HCT116 (cell line): Measurements from ENCODE around the gene PRR36. TPM values are rescaled to one million over a fixed set of nuclear protein-coding genes. Genes with fewer than 3 reads are reported as not detected.

Experiments
- ATAC-seq: fragments of 200-7000 bp; cut with Tn5 transposase; 2 replicates; pipeline ENCODE4 v1.9.1; 2020; ENCODE audit warnings: mild to moderate bottlenecking, moderate library complexity
- BruUV-seq: library from RNA; stranded (reverse); fragments of 400-500 nt; replicated peaks from 2 replicates; lab custom pipeline; 2021; lab: Mats Ljungman, UMichigan
- CTCF ChIA-PET: fragments of 300-600 bp; sonication (Branson Sonifier 250); formaldehyde crosslinking; loops from one replicate; lab custom pipeline; 2021; ENCODE audit warnings: antibody characterized with exemption; lab: Charles Lee
- POLR2A ChIA-PET: fragments of 300-600, 350-600 bp; sonication (Branson Sonifier 250); formaldehyde crosslinking; loops from one replicate; lab custom pipeline; 2021; ENCODE audit warnings: antibody characterized with exemption; lab: Charles Lee
- RAD21 ChIA-PET, 2 experiments: fragments of 300-600 bp; sonication (Branson Sonifier 250); formaldehyde crosslinking; loops; one replicate each; lab custom pipeline; 2023; ENCODE audit warnings: low total read pairs in 2 of 2; ENCODE audit not compliant: uncharacterized antibody in 2 of 2, unreplicated experiment in 2 of 2, low non-redundant PET in 1 of 2; lab: Charles Lee
- DNase-seq: peaks from one replicate; pipeline ENCODE4 v3.0.0-alpha.2; 2010; ENCODE audit warnings: low read depth, low spot score
- H2AFZ ChIP-seq: fragments of 200-600 bp; shearing (Covaris generic), sonication (generic); 2 replicates; pipeline ENCODE4 v1.6.1; 2017; ENCODE audit warnings: low read depth, mixed run types, mixed read lengths, antibody characterized with exemption, low read length; ENCODE audit not compliant: poor library complexity, severe bottlenecking
- H3K27ac ChIP-seq: 2 replicates; pipeline ENCODE4 v1.5.1; 2012; ENCODE audit warnings: low read depth, low read length
- H3K27me3 ChIP-seq: fragments of 200-600 bp; sonication (generic); 2 replicates; pipeline ENCODE4 v1.6.1; 2016; ENCODE audit warnings: mixed run types, low read length, mixed read lengths; ENCODE audit not compliant: insufficient read depth
- H3K36me3 ChIP-seq, 2 experiments: fragments of 200-500 bp in 1 of 2; fragments of 200-600 bp in 1 of 2; sonication (Bioruptor generic) in 1 of 2; sonication (generic) in 1 of 2; 2 replicates each; pipeline versions ENCODE4 v1.5.1 to v1.6.1; 2014 to 2016; ENCODE audit warnings: low read length in 2 of 2, inconsistent platforms in 1 of 2, mixed read lengths in 1 of 2, mixed run types in 1 of 2; ENCODE audit not compliant: insufficient read depth in 2 of 2, control insufficient read depth in 1 of 2
- H3K4me1 ChIP-seq, 2 experiments: fragments of 200-600 bp in 1 of 2; sonication (generic) in 1 of 2; 2 replicates each; pipeline versions ENCODE4 v1.5.1 to v1.6.1; 2012 to 2017; ENCODE audit warnings: low read length in 2 of 2, inconsistent platforms in 1 of 2, mild to moderate bottlenecking in 1 of 2, mixed read lengths in 1 of 2, mixed run types in 1 of 2, moderate library complexity in 1 of 2; ENCODE audit not compliant: insufficient read depth in 2 of 2, control insufficient read depth in 1 of 2
- H3K4me2 ChIP-seq: fragments of 200-600 bp; sonication (generic); 2 replicates; pipeline ENCODE4 v1.6.1; 2017; ENCODE audit warnings: mixed run types, low read length, mixed read lengths
- H3K4me3 ChIP-seq, 2 experiments: fragments of 200-600 bp in 1 of 2; sonication (generic) in 1 of 2; replicated peaks in 1 of 2; 2 replicates each; pipeline ENCODE4 v1.5.1; 2011 to 2016; ENCODE audit warnings: low read length in 2 of 2, control low read depth in 1 of 2, low read depth in 1 of 2, mild to moderate bottlenecking in 1 of 2, mixed read lengths in 1 of 2, mixed run types in 1 of 2
- H3K79me2 ChIP-seq: fragments of 200-600 bp; sonication (generic); 2 replicates; pipeline ENCODE4 v1.6.1; 2017; ENCODE audit warnings: mild to moderate bottlenecking, mixed run types, low read length, moderate library complexity, mixed read lengths; ENCODE audit not compliant: insufficient read depth
- H3K9ac ChIP-seq: fragments of 200-600 bp; sonication (generic); 2 replicates; pipeline ENCODE4 v1.6.1; 2016; ENCODE audit warnings: low read length, mixed read lengths
- H3K9me2 ChIP-seq: fragments of 200-600 bp; sonication (generic), shearing (Covaris generic); 2 replicates; pipeline ENCODE4 v1.6.1; 2017; ENCODE audit warnings: mixed run types, mild to moderate bottlenecking, moderate library complexity; ENCODE audit not compliant: insufficient read depth
- H3K9me3 ChIP-seq, 2 experiments: fragments of 200-500 bp in 1 of 2; fragments of 200-600 bp in 1 of 2; sonication (Bioruptor generic) in 1 of 2; sonication (generic) in 1 of 2; 2 replicates each; pipeline ENCODE4 v1.6.1; 2014 to 2017; ENCODE audit warnings: low read length in 2 of 2, mixed read lengths in 2 of 2, inconsistent platforms in 1 of 2, low read depth in 1 of 2, mild to moderate bottlenecking in 1 of 2, mixed run types in 1 of 2, moderate library complexity in 1 of 2; ENCODE audit not compliant: control insufficient read depth in 1 of 2, insufficient read depth in 1 of 2
- H4K20me1 ChIP-seq: fragments of 200-600 bp; sonication (generic), shearing (Covaris generic); 2 replicates; pipeline ENCODE4 v1.6.1; 2017; ENCODE audit warnings: mixed run types, mild to moderate bottlenecking, moderate library complexity; ENCODE audit not compliant: insufficient read depth
- CBX3 ChIP-seq: IDR thresholded peaks from 2 replicates; pipeline ENCODE4 v1.6.1; 2012; ENCODE audit warnings: low read depth
- EGR1 ChIP-seq: IDR thresholded peaks from 2 replicates; pipeline ENCODE4 v1.6.1; 2012; ENCODE audit warnings: low read depth
- EZH2phosphoT487 ChIP-seq: fragments of 200-600 bp; IDR thresholded peaks from 2 replicates; pipeline ENCODE4 v1.6.1; 2018; ENCODE audit warnings: antibody characterized with exemption, borderline replicate concordance
- MAX ChIP-seq: IDR thresholded peaks from 2 replicates; pipeline ENCODE4 v1.6.1; 2012
- POLR2AphosphoS5 ChIP-seq: IDR thresholded peaks from 2 replicates; pipeline ENCODE4 v1.6.1; 2011; ENCODE audit warnings: mild to moderate bottlenecking, low read depth, low read length, moderate library complexity
- RAD21 ChIP-seq: IDR thresholded peaks from 2 replicates; pipeline ENCODE4 v1.6.1; 2012; ENCODE audit warnings: low read depth, mild to moderate bottlenecking
- REST ChIP-seq: IDR thresholded peaks from 2 replicates; pipeline ENCODE4 v1.6.1; 2012; ENCODE audit warnings: low read depth
- SRF ChIP-seq: IDR thresholded peaks from 2 replicates; pipeline ENCODE4 v1.6.1; 2012; ENCODE audit warnings: low read depth
- ZBTB33 ChIP-seq: IDR thresholded peaks from 2 replicates; pipeline ENCODE4 v1.6.1; 2011; ENCODE audit warnings: mild to moderate bottlenecking, low read length, moderate library complexity; ENCODE audit not compliant: insufficient replicate concordance; ENCODE audit errors: extremely low read depth
- ZFX ChIP-seq: fragments of 450-650 bp; IDR thresholded peaks from 2 replicates; pipeline ENCODE4 v1.6.1; 2017
- intact Hi-C: fragments of 100-400 bp; cut with micrococcal nuclease; formaldehyde crosslinking; loops from 2 replicates; pipeline ENCODE4 v1.10.0; 2022
- total RNA-seq: library from RNA; stranded (reverse); gene quantifications from one replicate; pipeline ENCODE4 v1.2.1, GENCODE V29; 2021; ENCODE audit not compliant: unreplicated experiment

PRR36 gene
- total RNA-seq, 1 experiment from 2014 or later, result 7.5 TPM

- no TSS peak for BruUV-seq
- H3K27me3 ChIP-seq, result no peaks in the 10 kb centered on the region
- CTCF ChIA-PET, result no interaction called here
- no peak for ATAC-seq
- no peak overlapping the region for H3K27ac ChIP-seq
- TF ChIP-seq RAD21, result no peak
- TF ChIP-seq ZBTB33, result no peak
- TF ChIP-seq MAX, result no peak
- no peak for TF ChIP-seq SRF
- no peak for TF ChIP-seq EZH2phosphoT487
- no peak for TF ChIP-seq EGR1
- no peak for TF ChIP-seq REST
- no peak for TF ChIP-seq POLR2AphosphoS5
- TF ChIP-seq CBX3, result no peak
- no peak for TF ChIP-seq ZFX
- TF ChIP-seq, all 23 proteins: peak for 0
- Histone ChIP-seq H3K4me1 (peaks cover 0 to 6% of the 10 kb centered on the region in 2 experiments; a peak in 2 of 4 replicates), H4K20me1 (no peaks in the 10 kb centered on the region), H3K9ac (no peak overlapping the region), H3K36me3 (no peaks in the 10 kb centered on the region), H3K9me3 (no peaks in the 10 kb centered on the region; a peak in 1 of 4 replicates), H3K9me2 (no peaks in the 10 kb centered on the region), H2AFZ (no peak overlapping the region), H3K4me3 (no peak overlapping the region), H3K4me2 (no peak overlapping the region), H3K79me2 (no peaks in the 10 kb centered on the region)
- ChIA-PET POLR2A (no interaction called here), RAD21 (no interaction called here)
- intact Hi-C loops, result no loop called here
- no peak for DNase-seq
Observed at GRCh38 chr19:7844951-7845350, 29.2 kb downstream of the PRR36 start.
